ENCODE results near the gene SAMD11. TPM values are rescaled to one million over a fixed set of nuclear protein-coding genes. Genes with fewer than 3 reads are reported as not detected.

The SAMD11 gene
- total RNA-seq, 1 experiment from 2014 or later, result 11.5 TPM

DNA sequence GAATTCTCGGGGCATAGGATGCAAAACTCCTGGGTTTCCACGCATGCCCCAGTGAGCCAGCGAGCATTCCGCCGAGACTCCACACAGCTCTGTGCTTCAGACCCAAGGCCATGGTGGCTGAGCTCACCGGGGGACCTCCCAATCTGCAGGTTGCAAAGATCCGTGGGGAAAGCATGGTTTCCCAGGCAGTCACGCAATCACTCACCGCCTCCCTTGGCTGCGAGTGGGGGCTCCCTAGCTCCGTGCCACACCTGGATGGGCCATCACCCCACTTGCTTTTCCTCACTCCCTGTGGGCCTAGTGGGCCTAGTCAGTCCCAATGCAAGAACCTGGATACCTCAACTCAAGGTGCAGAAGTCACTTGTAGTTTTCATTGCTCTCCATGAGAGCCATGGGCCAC is 37.0 kb upstream of the SAMD11 start:
- Histone ChIP-seq H3K79me2 (ENCODE audit: insufficient read depth, low read length) (no peaks in the 10 kb centered on the region), H3K4me1 (ENCODE audit: control insufficient read depth in 1 of 2, insufficient read depth in 2 of 2, low read length in 2 of 2) (no peaks in the 10 kb centered on the region), H3K36me3 (ENCODE audit: control insufficient read depth in 1 of 2, insufficient read depth in 2 of 2, low read length in 2 of 2) (no peaks in the 10 kb centered on the region), H3K27me3 (ENCODE audit: insufficient read depth, low read length) (no peaks in the 10 kb centered on the region), H3K9ac (ENCODE audit: low read length) (no peak overlapping the region), H3K4me3 (replicated peaks in 1 of 2; ENCODE audit: low read depth in 1 of 2, low read length in 2 of 2) (no peak overlapping the region), H3K9me3 (ENCODE audit: control insufficient read depth in 1 of 2, insufficient read depth in 1 of 2, low read depth in 1 of 2, low read length in 2 of 2) (no peaks in the 10 kb centered on the region), H3K9me2 (ENCODE audit: insufficient read depth) (no peaks in the 10 kb centered on the region), H2AFZ (ENCODE audit: low read depth, low read length, poor library complexity, severe bottlenecking) (no peak overlapping the region), H4K20me1 (ENCODE audit: insufficient read depth) (no peaks in the 10 kb centered on the region), H3K27ac (ENCODE audit: low read depth, low read length) (no peak overlapping the region), H3K4me2 (ENCODE audit: low read length) (no peak overlapping the region)
- ATAC-seq, result no peak
- RAD21 ChIA-PET (ENCODE audit: low non-redundant PET in 1 of 2, low total read pairs in 2 of 2, uncharacterized antibody in 2 of 2, unreplicated experiment in 2 of 2), result no interaction called here
- no peak for TF ChIP-seq EGR1 (IDR thresholded peaks at IDR 0.05; ENCODE audit: low read depth)
- TF ChIP-seq CEBPB (IDR thresholded peaks at IDR 0.05; ENCODE audit: low read depth), result no peak
- TF ChIP-seq EZH2phosphoT487 (IDR thresholded peaks at IDR 0.05; ENCODE audit: borderline replicate concordance), result no peak
- TF ChIP-seq TCF7L2 (IDR thresholded peaks at IDR 0.05; ENCODE audit: borderline replicate concordance, extremely low read depth, insufficient read depth, insufficient read length), result no peak
- no peak for TF ChIP-seq JUND (IDR thresholded peaks at IDR 0.05)
- no peak for TF ChIP-seq REST (IDR thresholded peaks at IDR 0.05; ENCODE audit: low read depth)
- TF ChIP-seq EZH2 (IDR thresholded peaks at IDR 0.05), result no peak
- TF ChIP-seq MAX (IDR thresholded peaks at IDR 0.05), result no peak
- TF ChIP-seq CTCF (IDR thresholded peaks at IDR 0.05 in 2 of 3, conservative IDR thresholded peaks at IDR 0.05 in 1 of 3; ENCODE audit: borderline replicate concordance in 1 of 3, insufficient read depth in 1 of 3, low read depth in 2 of 3, low read length in 2 of 3), result no peak
- TF ChIP-seq, protein P1, sequence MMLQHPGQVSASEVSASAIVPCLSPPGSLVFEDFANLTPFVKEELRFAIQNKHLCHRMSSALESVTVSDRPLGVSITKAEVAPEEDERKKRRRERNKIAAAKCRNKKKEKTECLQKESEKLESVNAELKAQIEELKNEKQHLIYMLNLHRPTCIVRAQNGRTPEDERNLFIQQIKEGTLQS (IDR thresholded peaks at IDR 0.05), result no peak
- no peak for DNase-seq (ENCODE audit: low read depth, low spot score)
- no TSS peak for BruUV-seq (replicated peaks)
- CTCF ChIA-PET, result interaction anchor here (1.4 kb wide), 1 partner anchor 17 kb away, joined by 3 read pairs; no protein-coding TSS in a partner anchor
- POLR2A ChIA-PET, result no interaction called here
- intact Hi-C loops (cut with micrococcal nuclease), result no loop called here
